Activated T-cell treated with anti-CD3 and anti-CD28 coated beads, Interleukin-2, amount 50 U/mL, for 4 hours (primary cell): ENCODE data around the gene DUSP7. TPM values are rescaled to one million over a fixed set of nuclear protein-coding genes. Genes with fewer than 3 reads are reported as not detected.

Experiments
- ATAC-seq, 2 donors: fragments of 200-7000 bp; cut with Tn5 transposase; one replicate each; pipeline ENCODE4 v1.10.0; 2021
- DNase-seq: peaks from one replicate; pipeline ENCODE4 v3.0.0-alpha.2; 2020
- H3K27me3 Mint-ChIP-seq: one replicate; pipeline ENCODE4 v1.8.0; 2021; ENCODE audit warnings: low read depth, mixed read lengths
- H3K36me3 Mint-ChIP-seq: one replicate; pipeline ENCODE4 v1.8.0; 2022; ENCODE audit warnings: mixed read lengths; ENCODE audit not compliant: insufficient read depth
- H3K4me1 Mint-ChIP-seq: one replicate; pipeline ENCODE4 v1.8.0; 2021; ENCODE audit warnings: low read depth, mixed read lengths
- H3K4me3 Mint-ChIP-seq: one replicate; pipeline ENCODE4 v1.8.0; 2021; ENCODE audit warnings: mild to moderate bottlenecking, moderate library complexity, mixed read lengths
- H3K9me3 Mint-ChIP-seq: one replicate; pipeline ENCODE4 v1.8.0; 2021; ENCODE audit warnings: mixed read lengths
- total RNA-seq, 3 donors: library from RNA; stranded (reverse); gene quantifications; one replicate each; pipeline ENCODE4 v1.2.1, GENCODE V29; 2021

Gene DUSP7
- 10 to 100 TPM; 33.4 to 43.6 (median 38.1) TPM for total RNA-seq

GRCh38 chr3:52056521-52056967 lies at the start of gene DUSP7:
Gene DUSP7 (minus strand): TSS chr3:52056571. CDS start chr3:52056366, 205 bp downstream.
- H3K36me3 Mint-ChIP-seq: peaks cover 10% of the 10 kb centered on the region
- DNase-seq: peak; percentile 64
- peaks cover 40% of the 10 kb centered on the region for H3K4me1 Mint-ChIP-seq
- no peaks in the 10 kb centered on the region for H3K27me3 Mint-ChIP-seq
- no peaks in the 10 kb centered on the region for H3K9me3 Mint-ChIP-seq
- peak within 1 kb of the TSS; percentile 88 for H3K4me3 Mint-ChIP-seq
- peak; percentile 44 to 48 for ATAC-seq

- DNase-seq (no peak), ATAC-seq (no peak)
- H3K27me3 Mint-ChIP-seq: no peaks in the 10 kb centered on the region
- H3K36me3 Mint-ChIP-seq: peaks cover 3% of the 10 kb centered on the region
- H3K4me3 Mint-ChIP-seq: no peak overlapping the region
- no peaks in the 10 kb centered on the region for H3K4me1 Mint-ChIP-seq
- peaks cover 14% of the 10 kb centered on the region for H3K9me3 Mint-ChIP-seq
Measured at GRCh38 chr3:52104684-52105640, 48.6 kb upstream of the DUSP7 start.

GRCh38 chr3:52102934-52103333 lies 46.6 kb upstream of the DUSP7 start:
- no peaks in the 10 kb centered on the region for H3K27me3 Mint-ChIP-seq
- no peaks in the 10 kb centered on the region for H3K4me1 Mint-ChIP-seq
- peaks cover 14% of the 10 kb centered on the region for H3K9me3 Mint-ChIP-seq
- ATAC-seq (no peak), DNase-seq (no peak)
- H3K36me3 Mint-ChIP-seq: peaks cover 4% of the 10 kb centered on the region
- no peak overlapping the region for H3K4me3 Mint-ChIP-seq

- Mint-ChIP-seq H3K4me1 (no peaks in the 10 kb centered on the region), H3K36me3 (peaks cover 4% of the 10 kb centered on the region)
Measured at GRCh38 chr3:52099001-52099401, 42.6 kb upstream of the DUSP7 start.

GRCh38 chr3:52097851-52098507 lies 41.6 kb upstream of the DUSP7 start:
- no peak overlapping the region for H3K4me3 Mint-ChIP-seq
- DNase-seq (no peak), ATAC-seq (no peak)
- peaks cover 4% of the 10 kb centered on the region for H3K36me3 Mint-ChIP-seq
- H3K27me3 Mint-ChIP-seq: no peaks in the 10 kb centered on the region
- peaks cover 14% of the 10 kb centered on the region for H3K9me3 Mint-ChIP-seq
- no peaks in the 10 kb centered on the region for H3K4me1 Mint-ChIP-seq

More at GRCh38 chr3:52099001-52099401, 42.6 kb upstream of the DUSP7 start:
- no peak overlapping the region for H3K4me3 Mint-ChIP-seq
- DNase-seq (no peak), ATAC-seq (no peak)
- H3K9me3 Mint-ChIP-seq: peaks cover 14% of the 10 kb centered on the region
- no peaks in the 10 kb centered on the region for H3K27me3 Mint-ChIP-seq

- Mint-ChIP-seq H3K27me3 (no peaks in the 10 kb centered on the region), H3K9me3 (peaks cover 9% of the 10 kb centered on the region), H3K36me3 (peaks cover 4% of the 10 kb centered on the region), H3K4me1 (no peaks in the 10 kb centered on the region), H3K4me3 (no peak overlapping the region)
- no peak for ATAC-seq
- DNase-seq: no peak
Measured at GRCh38 chr3:52095990-52096775, 39.8 kb upstream of the DUSP7 start.

GRCh38 chr3:52094571-52095485 lies 38.5 kb upstream of the DUSP7 start:
- H3K36me3 Mint-ChIP-seq: no peaks in the 10 kb centered on the region

GRCh38 chr3:52093756-52094545 lies 37.6 kb upstream of the DUSP7 start:
- ATAC-seq (no peak), DNase-seq (no peak)
- Mint-ChIP-seq H3K36me3 (no peaks in the 10 kb centered on the region), H3K27me3 (no peaks in the 10 kb centered on the region), H3K4me1 (no peaks in the 10 kb centered on the region), H3K4me3 (no peak overlapping the region), H3K9me3 (no peaks in the 10 kb centered on the region)

More at GRCh38 chr3:52094571-52095485, 38.5 kb upstream of the DUSP7 start:
- H3K4me1 Mint-ChIP-seq: no peaks in the 10 kb centered on the region
- H3K27me3 Mint-ChIP-seq: no peaks in the 10 kb centered on the region
- H3K9me3 Mint-ChIP-seq: no peaks in the 10 kb centered on the region
- H3K4me3 Mint-ChIP-seq: no peak overlapping the region
- DNase-seq (no peak), ATAC-seq (no peak)

GRCh38 chr3:52092891-52093290 lies 36.5 kb upstream of the DUSP7 start:
- H3K4me1 Mint-ChIP-seq: no peaks in the 10 kb centered on the region
- no peak for ATAC-seq
- H3K27me3 Mint-ChIP-seq: no peaks in the 10 kb centered on the region
- H3K9me3 Mint-ChIP-seq: no peaks in the 10 kb centered on the region
- no peaks in the 10 kb centered on the region for H3K36me3 Mint-ChIP-seq
- no peak overlapping the region for H3K4me3 Mint-ChIP-seq
- no peak for DNase-seq

GRCh38 chr3:52092271-52092660 lies 35.9 kb upstream of the DUSP7 start:
- Mint-ChIP-seq H3K27me3 (no peaks in the 10 kb centered on the region), H3K36me3 (no peaks in the 10 kb centered on the region), H3K4me1 (peaks cover 5% of the 10 kb centered on the region), H3K4me3 (no peak overlapping the region), H3K9me3 (no peaks in the 10 kb centered on the region)
- ATAC-seq (no peak), DNase-seq (no peak)

GRCh38 chr3:52091586-52092270 lies 35.4 kb upstream of the DUSP7 start:
- Mint-ChIP-seq H3K9me3 (no peaks in the 10 kb centered on the region), H3K27me3 (no peaks in the 10 kb centered on the region), H3K4me3 (no peak overlapping the region), H3K36me3 (no peaks in the 10 kb centered on the region), H3K4me1 (peaks cover 10% of the 10 kb centered on the region)
- ATAC-seq: no peak
- no peak for DNase-seq

GRCh38 chr3:52090933-52091468 lies 34.6 kb upstream of the DUSP7 start:
- ATAC-seq (no peak), DNase-seq (no peak)
- H3K4me1 Mint-ChIP-seq: peaks cover 15% of the 10 kb centered on the region
- no peaks in the 10 kb centered on the region for H3K9me3 Mint-ChIP-seq
- H3K27me3 Mint-ChIP-seq: no peaks in the 10 kb centered on the region
- no peaks in the 10 kb centered on the region for H3K36me3 Mint-ChIP-seq
- no peak overlapping the region for H3K4me3 Mint-ChIP-seq
